ENCODE data around the gene PFDN5.

PFDN5 gene

DNA sequence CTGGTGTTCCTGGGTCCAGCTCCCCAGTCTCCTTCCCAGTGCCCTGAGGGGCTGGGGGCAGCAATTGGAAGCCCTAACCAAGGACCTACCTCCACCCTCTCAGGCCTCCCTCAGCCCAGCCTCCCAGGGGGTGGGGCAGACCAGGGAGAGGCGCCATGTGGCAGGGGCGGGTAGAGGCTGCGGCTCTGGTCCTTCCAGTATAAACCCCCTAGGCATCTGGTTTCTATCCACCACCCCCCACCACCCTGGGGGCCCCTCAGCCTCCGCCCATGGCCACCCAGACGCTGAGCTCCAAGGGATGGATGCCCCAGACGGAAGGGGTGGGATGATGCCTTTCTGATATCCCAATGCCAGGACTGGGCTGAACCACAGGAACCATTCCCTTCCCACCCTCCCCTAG is 43.6 kb downstream of the PFDN5 start:
- Histone ChIP-seq H3K27me3 (replicated peaks; ENCODE audit: control insufficient read depth, insufficient read depth, low read length) (no peaks in the 10 kb centered on the region; the same call in 1 of the 2 replicates), H3K4me3 (replicated peaks; ENCODE audit: low read depth, low read length) (no peak overlapping the region), H3K36me3 (ENCODE audit: control insufficient read depth, insufficient read depth, low read length) (no peaks in the 10 kb centered on the region)
- DNase-seq (ENCODE audit: extremely low read depth, insufficient read length): no peak
- TF ChIP-seq, protein P1, sequence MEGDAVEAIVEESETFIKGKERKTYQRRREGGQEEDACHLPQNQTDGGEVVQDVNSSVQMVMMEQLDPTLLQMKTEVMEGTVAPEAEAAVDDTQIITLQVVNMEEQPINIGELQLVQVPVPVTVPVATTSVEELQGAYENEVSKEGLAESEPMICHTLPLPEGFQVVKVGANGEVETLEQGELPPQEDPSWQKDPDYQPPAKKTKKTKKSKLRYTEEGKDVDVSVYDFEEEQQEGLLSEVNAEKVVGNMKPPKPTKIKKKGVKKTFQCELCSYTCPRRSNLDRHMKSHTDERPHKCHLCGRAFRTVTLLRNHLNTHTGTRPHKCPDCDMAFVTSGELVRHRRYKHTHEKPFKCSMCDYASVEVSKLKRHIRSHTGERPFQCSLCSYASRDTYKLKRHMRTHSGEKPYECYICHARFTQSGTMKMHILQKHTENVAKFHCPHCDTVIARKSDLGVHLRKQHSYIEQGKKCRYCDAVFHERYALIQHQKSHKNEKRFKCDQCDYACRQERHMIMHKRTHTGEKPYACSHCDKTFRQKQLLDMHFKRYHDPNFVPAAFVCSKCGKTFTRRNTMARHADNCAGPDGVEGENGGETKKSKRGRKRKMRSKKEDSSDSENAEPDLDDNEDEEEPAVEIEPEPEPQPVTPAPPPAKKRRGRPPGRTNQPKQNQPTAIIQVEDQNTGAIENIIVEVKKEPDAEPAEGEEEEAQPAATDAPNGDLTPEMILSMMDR (IDR thresholded peaks at IDR 0.05; ENCODE audit: insufficient read depth, low read length, poor library complexity, severe bottlenecking): no peak

DNA sequence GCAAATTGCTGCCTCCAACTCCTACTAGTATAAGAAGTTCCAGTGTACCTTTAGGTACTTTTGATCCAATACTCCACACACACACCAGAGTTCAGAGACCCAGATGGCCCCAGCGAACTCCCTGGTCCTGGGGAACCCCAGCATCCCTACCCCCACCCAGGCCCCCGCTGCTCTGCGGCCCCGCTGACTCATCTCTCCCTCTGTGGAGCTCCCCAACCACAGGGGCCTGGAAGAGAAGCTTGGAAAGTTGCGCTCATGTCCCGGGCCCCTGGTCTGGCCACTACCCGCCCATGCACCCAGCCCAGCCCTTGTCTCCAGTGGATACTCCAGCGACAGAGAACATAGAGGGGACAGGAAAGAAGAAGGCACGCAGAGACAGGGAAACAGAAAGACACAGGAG is 45.1 kb downstream of the PFDN5 start:
- no peak for DNase-seq (ENCODE audit: extremely low read depth, insufficient read length)
- Histone ChIP-seq H3K27me3 (replicated peaks; ENCODE audit: control insufficient read depth, insufficient read depth, low read length) (no peaks in the 10 kb centered on the region; the same call in 1 of the 2 replicates), H3K36me3 (ENCODE audit: control insufficient read depth, insufficient read depth, low read length) (no peaks in the 10 kb centered on the region), H3K4me3 (replicated peaks; ENCODE audit: low read depth, low read length) (no peak overlapping the region)
- TF ChIP-seq, protein P1 (IDR thresholded peaks at IDR 0.05; ENCODE audit: insufficient read depth, low read length, poor library complexity, severe bottlenecking): no peak

DNA sequence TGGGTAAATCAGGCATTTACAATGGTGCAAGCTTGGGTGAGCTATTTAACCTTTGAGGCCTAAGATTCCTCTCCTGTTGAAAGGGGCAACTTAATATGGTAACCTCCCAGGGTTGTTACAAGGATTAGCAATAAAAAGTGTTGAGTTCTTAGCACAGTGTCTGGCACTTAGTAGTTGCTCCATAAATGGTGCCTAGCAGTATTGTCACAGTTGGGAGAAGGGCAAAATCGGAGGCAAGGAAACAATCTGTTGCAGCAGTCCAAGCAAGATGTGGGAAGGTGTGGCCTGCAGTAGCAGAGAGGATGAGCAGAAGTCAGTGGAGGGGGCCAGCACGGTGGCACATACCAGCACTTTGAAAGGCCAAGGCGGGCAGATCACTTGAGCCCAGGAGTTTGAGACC is 48.1 kb downstream of the PFDN5 start:
- no peak for DNase-seq (ENCODE audit: extremely low read depth, insufficient read length)
- no peaks in the 10 kb centered on the region for H3K36me3 ChIP-seq (ENCODE audit: control insufficient read depth, insufficient read depth, low read length)
- H3K27me3 ChIP-seq (replicated peaks; ENCODE audit: control insufficient read depth, insufficient read depth, low read length): no peaks in the 10 kb centered on the region; the same call in 1 of the 2 replicates
- TF ChIP-seq, protein P1 (IDR thresholded peaks at IDR 0.05; ENCODE audit: insufficient read depth, low read length, poor library complexity, severe bottlenecking): no peak
- H3K4me3 ChIP-seq (replicated peaks; ENCODE audit: low read depth, low read length): no peak overlapping the region

DNA sequence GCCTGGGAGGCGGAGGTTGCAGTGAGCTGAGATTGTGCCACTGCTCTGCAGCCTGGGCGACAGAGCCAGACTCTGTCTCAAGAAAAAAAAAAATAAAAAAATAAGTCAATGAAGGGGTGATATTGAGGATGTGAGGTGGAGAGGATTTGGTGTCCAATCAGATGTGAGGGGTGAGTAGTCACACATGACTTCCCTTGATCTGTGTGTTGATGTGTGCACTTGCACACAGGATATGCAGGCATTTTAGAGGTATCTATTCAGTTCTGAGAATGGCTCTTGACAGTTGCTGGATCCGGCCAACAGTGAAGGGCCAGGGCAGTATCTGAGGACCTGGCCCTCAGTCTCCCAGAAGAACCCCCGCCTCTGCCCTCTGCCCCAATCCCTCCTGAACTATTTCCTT is 48.6 kb downstream of the PFDN5 start:
- TF ChIP-seq, protein P1 (IDR thresholded peaks at IDR 0.05; ENCODE audit: insufficient read depth, low read length, poor library complexity, severe bottlenecking): no peak
- no peak overlapping the region for H3K4me3 ChIP-seq (replicated peaks; ENCODE audit: low read depth, low read length)
- H3K36me3 ChIP-seq (ENCODE audit: control insufficient read depth, insufficient read depth, low read length): no peaks in the 10 kb centered on the region
- no peaks in the 10 kb centered on the region for H3K27me3 ChIP-seq (replicated peaks; ENCODE audit: control insufficient read depth, insufficient read depth, low read length)
- DNase-seq (ENCODE audit: extremely low read depth, insufficient read length): no peak

DNA sequence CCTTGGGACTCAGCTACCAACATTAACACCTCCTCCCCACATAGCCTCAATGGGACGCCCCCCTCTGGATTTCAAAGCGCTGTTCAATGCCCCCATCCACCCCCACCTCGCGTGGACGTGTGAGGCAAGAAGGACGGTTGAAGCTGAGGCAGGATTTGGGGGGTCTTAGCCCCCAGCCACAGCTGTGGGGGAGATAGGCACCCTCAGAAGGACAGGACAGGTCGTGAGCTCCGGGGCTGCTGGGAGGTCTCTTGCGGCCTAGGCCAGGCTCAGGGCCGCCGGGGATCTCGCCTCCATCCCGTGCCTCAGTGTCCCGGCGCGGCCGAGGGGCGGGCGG is 49.1 kb downstream of the PFDN5 start:
- no peak for DNase-seq (ENCODE audit: extremely low read depth, insufficient read length)
- TF ChIP-seq, protein P1 (IDR thresholded peaks at IDR 0.05; ENCODE audit: insufficient read depth, low read length, poor library complexity, severe bottlenecking): no peak
- H3K4me3 ChIP-seq (replicated peaks; ENCODE audit: low read depth, low read length): peak overlapping the region; percentile 72
- H3K27me3 ChIP-seq (replicated peaks; ENCODE audit: control insufficient read depth, insufficient read depth, low read length): no peaks in the 10 kb centered on the region
- no peaks in the 10 kb centered on the region for H3K36me3 ChIP-seq (ENCODE audit: control insufficient read depth, insufficient read depth, low read length)

DNA sequence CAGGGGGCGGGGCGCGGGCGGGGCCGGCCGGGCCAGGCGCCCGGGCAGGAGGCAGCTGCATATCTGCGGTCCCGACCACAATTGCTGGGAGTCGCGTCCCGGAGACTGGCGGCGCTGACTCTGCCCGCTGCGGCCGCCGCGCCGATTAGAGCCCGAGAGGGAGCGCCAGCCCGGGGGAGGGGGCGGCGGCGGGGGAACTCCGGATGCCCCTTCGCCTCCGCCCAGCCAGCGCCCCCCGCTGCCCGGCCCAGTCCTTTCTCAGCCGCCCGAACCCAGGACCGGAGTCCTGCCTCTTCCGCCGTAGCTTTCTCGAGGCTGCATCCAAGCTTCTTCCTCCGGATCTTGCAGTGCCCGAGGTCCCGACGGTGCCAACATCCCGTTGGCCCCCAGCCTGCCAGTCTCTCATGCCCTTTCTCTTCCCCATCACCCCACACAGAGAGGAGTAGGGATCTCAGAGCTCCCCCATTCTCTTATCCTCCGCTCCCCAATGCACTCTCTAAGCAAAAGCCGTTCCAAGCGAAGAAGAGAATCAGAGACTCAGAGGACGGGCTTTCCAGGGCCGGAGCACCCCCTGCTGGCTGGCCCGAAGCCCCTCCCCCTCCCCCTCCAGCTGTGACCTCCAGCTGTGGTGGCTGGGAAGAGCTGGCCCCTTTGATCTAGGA is 49.6 kb downstream of the PFDN5 start:
- no peaks in the 10 kb centered on the region for H3K27me3 ChIP-seq (replicated peaks; ENCODE audit: control insufficient read depth, insufficient read depth, low read length)
- DNase-seq (ENCODE audit: extremely low read depth, insufficient read length): peak; percentile 75
- H3K36me3 ChIP-seq (ENCODE audit: control insufficient read depth, insufficient read depth, low read length): no peaks in the 10 kb centered on the region
- peak overlapping the region; percentile 72 for H3K4me3 ChIP-seq (replicated peaks; ENCODE audit: low read depth, low read length)
- TF ChIP-seq, protein P1 (IDR thresholded peaks at IDR 0.05; ENCODE audit: insufficient read depth, low read length, poor library complexity, severe bottlenecking): peak; percentile 88
